Bronchial epithelial cell (primary cell): ENCODE data around the gene SEPTIN2. TPM values are rescaled to one million over a fixed set of nuclear protein-coding genes. Genes with fewer than 3 reads are reported as not detected.
"Not testable (repeated sequence)": the region's sequence is repeated elsewhere in the genome, so short reads cannot be mapped to it uniquely, and the experiment has no call there.

Experiments
- DNase-seq: peaks from one replicate; pipeline ENCODE4 v3.0.0-alpha.2; 2010; ENCODE audit warnings: low read depth
- FAIRE-seq: peaks from 2 replicates; lab custom pipeline; 2011; peaks lifted over from hg19 to GRCh38; lab: Jason Lieb, UNC
- H3K27me3 ChIP-seq: 2 replicates; pipeline ENCODE4 v1.5.1; 2011; ENCODE audit warnings: low read length; ENCODE audit not compliant: control insufficient read depth, insufficient read depth
- H3K36me3 ChIP-seq: 2 replicates; pipeline ENCODE4 v1.5.1; 2011; ENCODE audit warnings: low read length; ENCODE audit not compliant: control insufficient read depth, insufficient read depth
- H3K4me3 ChIP-seq: 2 replicates; pipeline ENCODE4 v1.5.1; 2011; ENCODE audit warnings: mild to moderate bottlenecking, low read depth, low read length, control low read depth
- total RNA-seq: library from RNA; depleted of rRNA; stranded (reverse); fragments of >200 nt; gene quantifications from 2 replicates; pipeline ENCODE4 v1.2.1, GENCODE V29; 2014
- TF ChIP-seq, protein P1 (sequence below): IDR thresholded peaks from 2 replicates; pipeline ENCODE4 v1.5.1; 2011; ENCODE audit warnings: mild to moderate bottlenecking, moderate library complexity, low read length, control low read depth, inconsistent platforms; ENCODE audit not compliant: insufficient read depth, severe bottlenecking

The SEPTIN2 gene
- total RNA-seq, 1 donor from 2014 or later: 181 TPM

DNA sequence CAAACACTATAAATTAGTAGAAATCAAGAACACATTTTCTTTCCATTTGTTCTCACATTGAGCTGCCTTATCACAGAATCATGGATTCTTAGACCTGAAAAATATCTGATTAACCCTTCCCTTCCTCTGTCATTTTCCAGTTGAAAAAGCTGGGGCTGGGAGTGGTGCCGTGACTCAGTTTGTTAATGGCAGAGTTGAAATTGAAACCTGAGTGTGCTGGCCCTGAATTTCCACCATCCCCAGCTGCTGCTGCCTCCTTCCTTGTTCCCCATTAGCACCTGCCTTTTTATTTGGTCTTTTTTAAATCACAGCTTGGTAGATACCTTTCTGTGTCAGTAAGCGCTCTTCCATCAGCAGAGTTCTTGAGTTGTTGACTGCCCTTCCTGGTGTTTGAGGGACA, 51.0 kb downstream of the SEPTIN2 start:
- H3K27me3 ChIP-seq: no peaks in the 10 kb centered on the region
- FAIRE-seq (no peak), DNase-seq (no peak)
- no peak overlapping the region for H3K4me3 ChIP-seq
- H3K36me3 ChIP-seq: peaks cover 2% of the 10 kb centered on the region
- TF ChIP-seq, protein P1, sequence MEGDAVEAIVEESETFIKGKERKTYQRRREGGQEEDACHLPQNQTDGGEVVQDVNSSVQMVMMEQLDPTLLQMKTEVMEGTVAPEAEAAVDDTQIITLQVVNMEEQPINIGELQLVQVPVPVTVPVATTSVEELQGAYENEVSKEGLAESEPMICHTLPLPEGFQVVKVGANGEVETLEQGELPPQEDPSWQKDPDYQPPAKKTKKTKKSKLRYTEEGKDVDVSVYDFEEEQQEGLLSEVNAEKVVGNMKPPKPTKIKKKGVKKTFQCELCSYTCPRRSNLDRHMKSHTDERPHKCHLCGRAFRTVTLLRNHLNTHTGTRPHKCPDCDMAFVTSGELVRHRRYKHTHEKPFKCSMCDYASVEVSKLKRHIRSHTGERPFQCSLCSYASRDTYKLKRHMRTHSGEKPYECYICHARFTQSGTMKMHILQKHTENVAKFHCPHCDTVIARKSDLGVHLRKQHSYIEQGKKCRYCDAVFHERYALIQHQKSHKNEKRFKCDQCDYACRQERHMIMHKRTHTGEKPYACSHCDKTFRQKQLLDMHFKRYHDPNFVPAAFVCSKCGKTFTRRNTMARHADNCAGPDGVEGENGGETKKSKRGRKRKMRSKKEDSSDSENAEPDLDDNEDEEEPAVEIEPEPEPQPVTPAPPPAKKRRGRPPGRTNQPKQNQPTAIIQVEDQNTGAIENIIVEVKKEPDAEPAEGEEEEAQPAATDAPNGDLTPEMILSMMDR: no peak

DNA sequence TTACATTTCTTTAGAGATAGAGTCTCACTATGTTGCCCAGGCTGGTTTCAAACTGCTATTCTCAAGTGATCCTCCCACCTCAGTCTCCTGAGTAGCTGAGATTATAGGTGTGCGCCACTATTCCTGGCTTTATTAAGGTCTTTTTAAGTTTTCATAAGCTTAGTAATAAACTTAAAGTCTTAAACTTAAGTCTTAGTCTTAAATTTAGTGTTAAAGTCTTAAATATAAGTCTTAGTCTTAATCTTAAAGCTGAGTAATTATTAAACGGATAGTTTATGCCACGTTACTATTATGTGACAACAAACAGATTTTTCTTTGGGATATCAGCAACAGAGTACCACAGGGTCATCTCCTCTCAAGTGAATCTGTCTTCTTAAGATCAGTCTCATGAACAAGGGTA, 52.9 kb downstream of the SEPTIN2 start:
- Histone ChIP-seq H3K4me3 (no peak overlapping the region), H3K27me3 (no peaks in the 10 kb centered on the region), H3K36me3 (peaks cover 2% of the 10 kb centered on the region)
- TF ChIP-seq, protein P1: no peak
- DNase-seq: no peak
- no peak for FAIRE-seq

DNA sequence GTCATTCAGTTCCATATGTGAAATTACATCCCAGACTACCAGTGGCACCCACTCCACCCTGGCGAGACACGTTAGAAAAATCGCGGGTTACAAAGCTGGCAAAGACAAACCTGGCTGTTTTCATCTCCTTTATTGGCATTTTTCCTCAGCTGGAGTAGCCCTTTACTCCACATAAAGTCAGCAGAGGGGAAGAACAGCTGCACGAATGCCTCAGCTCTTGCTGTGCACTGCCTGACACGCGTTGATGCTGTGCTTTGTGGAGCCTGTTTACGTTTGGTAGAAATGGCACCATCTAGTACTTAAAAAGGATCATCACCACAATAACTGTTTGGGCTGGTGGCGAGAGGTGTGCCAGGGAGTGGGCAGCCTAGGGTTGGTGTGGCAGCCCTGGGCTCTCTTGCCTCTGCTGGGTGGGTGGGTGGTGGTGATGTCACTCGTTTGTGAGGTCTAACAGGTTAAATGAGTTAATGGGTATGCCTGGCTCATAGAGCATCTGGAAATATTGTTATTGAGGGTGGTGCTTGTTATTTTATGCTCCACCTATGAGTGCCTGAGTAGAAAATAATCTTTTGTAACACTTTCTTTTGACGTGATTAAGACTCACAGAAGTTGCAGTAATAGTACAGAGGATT, 56.8 kb downstream of the SEPTIN2 start:
- DNase-seq: no peak
- FAIRE-seq: no peak

DNA sequence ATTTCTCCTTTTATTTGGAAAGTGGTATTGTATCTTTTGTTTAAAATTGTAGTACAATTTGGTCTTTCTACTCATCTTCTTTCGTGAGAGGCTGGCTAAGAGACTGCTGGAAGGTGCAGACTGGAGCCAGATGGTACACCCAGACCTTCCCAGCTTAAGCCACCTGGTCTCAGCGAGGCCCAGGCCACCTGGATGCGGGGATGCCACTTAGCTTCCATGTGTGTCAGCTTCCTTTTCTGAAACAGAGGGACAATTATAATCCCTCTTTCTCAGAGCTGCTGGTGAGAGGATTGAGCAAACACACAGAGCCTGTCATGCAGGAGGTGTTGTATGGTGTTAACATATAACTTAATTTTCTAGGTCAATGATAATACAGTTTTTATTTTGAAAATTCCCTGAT, 57.7 kb downstream of the SEPTIN2 start:
- DNase-seq (no peak), FAIRE-seq (no peak)
- TF ChIP-seq, protein P1: no peak
- no peaks in the 10 kb centered on the region for H3K36me3 ChIP-seq
- no peaks in the 10 kb centered on the region for H3K27me3 ChIP-seq
- H3K4me3 ChIP-seq: no peak overlapping the region

More for the DNA sequence above, 56.8 kb downstream of the SEPTIN2 start:
- Histone ChIP-seq H3K27me3 (no peaks in the 10 kb centered on the region), H3K4me3 (no peak overlapping the region), H3K36me3 (no peaks in the 10 kb centered on the region)
- TF ChIP-seq, protein P1: no peak

DNA sequence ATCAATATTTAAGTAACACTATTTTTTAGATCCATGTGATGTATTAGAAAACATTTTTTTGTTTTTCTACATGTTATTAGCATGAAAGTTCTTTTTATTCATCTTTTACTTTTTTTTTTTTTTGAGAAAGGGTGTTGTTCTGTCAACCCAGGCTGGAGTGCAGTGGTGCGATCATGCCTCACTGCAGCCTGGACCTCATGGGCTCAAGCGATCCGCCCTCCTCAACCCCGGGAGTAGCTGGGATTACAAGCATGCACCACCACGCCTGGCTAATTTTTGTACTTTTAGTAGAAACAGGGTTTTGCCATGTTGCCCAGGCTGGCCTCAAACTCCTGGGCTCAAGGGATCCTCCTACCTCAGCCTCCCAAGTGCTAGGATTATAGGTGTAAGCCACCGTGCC, 58.2 kb downstream of the SEPTIN2 start:
- DNase-seq, H3K4me3 ChIP-seq, FAIRE-seq, H3K27me3 ChIP-seq, H3K36me3 ChIP-seq: not testable (repeated sequence)

DNA sequence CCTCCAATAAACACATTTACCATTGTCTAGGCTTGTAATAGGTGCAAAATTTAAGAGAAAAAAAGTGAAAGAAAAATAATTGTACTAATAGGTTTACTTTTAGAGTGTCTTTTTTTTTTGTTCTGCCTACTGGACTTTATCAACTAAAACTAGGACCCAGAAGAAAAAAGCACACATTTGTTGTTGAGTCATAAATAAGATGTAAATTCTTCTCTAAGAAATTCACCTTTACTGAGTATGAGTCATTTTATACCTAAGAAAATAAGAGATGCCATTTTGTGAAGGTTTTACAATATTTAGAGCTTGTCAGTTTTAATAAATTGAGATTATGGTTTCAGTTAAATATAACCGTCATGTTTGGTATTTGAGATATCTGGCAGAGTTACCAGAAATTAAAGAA, 59.6 kb downstream of the SEPTIN2 start:
- TF ChIP-seq, protein P1: no peak
- Histone ChIP-seq H3K27me3 (no peaks in the 10 kb centered on the region), H3K4me3 (no peak overlapping the region), H3K36me3 (peaks cover 2% of the 10 kb centered on the region)
- no peak for FAIRE-seq
- peak; percentile 30 for DNase-seq
